Measurements from ENCODE around the gene SAMD11.

The SAMD11 gene

GRCh38 chr1:904310-904950 is 19.3 kb upstream of the SAMD11 start:
- DNase-seq (ENCODE audit: low read depth in 2 of 2), result peak; percentile 78 to 79

GRCh38 chr1:905071-905749 is 18.5 kb upstream of the SAMD11 start:
- DNase-seq (ENCODE audit: low read depth in 2 of 2), result no peak

DNA sequence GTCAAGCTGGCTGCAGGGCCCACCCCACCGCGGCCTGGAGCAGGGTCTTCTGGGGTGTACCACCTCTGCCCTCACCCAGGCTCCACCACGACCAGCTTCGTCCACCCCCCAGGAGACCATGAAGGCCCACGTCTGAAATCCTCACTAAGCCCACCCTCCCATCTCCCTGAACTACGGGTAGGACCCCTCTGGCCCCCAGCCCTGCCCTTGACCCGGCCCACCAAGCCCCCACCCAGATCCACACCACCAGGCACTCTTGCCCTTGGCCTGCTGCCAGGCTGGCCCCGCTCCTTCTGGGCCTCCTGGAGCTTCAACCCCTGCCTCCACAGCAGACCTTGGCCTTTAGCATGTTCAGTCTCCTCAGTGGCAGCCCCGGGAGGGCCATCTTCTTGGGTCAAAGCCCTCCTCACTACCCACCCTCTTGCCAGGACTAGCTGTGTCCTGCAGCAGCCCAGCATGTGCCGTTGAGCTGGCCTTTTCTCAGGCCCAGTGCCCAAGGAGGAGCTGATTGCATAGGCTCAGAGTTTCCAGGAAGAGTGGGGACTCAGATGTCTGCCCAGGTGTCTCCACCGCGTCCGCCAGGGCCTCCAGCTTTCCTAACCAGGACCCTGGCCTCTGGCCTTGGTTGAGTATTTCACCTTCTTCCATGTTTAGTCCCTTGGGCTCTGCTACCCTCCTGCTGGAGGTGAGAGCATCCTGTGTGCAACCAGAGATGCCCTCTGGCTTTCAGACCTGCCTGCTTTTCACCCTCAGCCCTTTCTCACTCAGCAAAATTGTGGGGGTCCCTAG is 17.7 kb upstream of the SAMD11 start:
- no peak for DNase-seq (ENCODE audit: low read depth in 2 of 2)

DNA sequence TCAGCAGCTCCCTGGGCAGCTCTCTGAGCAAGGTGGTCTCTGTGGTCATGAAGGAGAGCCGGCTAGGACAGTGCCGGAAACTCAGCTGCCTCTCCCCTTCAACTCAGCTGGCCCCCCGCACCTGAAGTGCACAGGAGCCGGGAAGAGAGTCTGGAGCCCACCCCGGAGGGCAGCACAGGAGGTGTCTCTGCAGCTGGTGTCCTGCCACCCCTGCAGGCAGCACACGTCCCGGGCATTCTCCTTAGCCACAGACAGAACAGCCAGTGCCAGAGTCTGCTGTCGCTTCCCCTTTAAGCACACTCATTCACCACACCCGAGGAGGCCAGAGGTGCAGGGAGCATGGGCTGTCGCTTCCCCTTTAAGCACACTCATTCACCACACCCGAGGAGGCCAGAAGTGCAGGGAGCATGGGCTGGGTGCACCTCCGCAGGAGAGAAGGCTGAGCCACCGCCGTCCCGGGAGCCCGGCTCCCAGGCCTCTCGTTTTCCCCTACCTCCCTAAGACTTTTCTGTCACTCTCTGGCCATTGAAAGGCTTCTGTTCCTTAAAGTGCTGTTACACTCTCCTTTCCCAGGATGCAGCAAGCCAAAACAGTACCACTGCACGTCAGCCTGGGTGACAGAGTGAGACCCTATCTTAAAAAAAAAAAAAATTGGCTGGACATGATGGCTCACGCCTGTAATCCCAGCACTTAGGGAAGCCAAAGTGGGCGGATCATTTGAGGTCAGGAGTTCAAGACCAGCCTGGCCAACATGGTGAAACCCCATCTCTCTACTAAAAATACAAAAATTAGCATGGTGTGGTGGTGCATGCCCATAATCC is 16.9 kb upstream of the SAMD11 start:
- DNase-seq (ENCODE audit: low read depth in 2 of 2), result no peak

DNA sequence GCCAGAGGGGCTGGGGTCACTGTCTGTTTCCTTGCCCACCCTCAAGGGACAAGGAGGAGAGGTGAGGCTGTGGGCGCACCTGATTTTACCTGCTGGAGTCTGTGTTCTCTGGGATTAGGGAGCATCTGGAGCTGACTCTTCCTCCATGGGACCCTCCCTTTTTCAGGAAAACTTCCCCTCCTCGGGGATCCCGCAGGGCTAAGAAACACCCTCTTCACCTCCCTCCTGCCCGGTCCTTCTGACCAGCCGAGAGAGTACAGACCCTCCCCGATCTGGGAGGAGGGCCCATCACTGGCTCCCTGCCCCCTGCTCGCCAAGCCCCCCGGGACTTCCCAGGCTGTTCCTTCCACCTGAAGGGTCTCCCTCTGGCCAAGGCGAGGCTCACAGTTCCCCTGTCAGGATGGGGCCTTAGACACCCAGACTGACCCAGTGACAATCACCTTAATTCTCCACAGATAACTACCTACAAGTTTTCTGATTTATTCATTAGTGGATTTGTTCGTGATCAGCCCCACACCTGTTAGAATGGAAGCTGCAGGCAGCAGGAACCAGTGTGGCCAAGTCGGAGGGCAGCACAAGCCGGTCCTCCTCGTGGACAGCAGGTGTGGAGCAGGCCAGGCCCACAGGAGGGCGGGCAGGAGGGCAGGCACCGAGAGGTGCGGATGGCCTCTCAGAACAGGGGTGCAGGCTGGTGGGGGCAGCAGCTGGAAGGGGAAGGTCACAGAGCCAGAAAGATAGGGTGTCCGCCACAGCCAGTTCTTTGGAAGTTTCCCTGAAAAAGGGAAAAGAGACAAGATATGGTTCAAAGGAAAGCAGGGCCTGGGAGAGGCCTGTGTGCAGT is 15.9 kb upstream of the SAMD11 start:
- no peak for DNase-seq (ENCODE audit: low read depth in 2 of 2)

DNA sequence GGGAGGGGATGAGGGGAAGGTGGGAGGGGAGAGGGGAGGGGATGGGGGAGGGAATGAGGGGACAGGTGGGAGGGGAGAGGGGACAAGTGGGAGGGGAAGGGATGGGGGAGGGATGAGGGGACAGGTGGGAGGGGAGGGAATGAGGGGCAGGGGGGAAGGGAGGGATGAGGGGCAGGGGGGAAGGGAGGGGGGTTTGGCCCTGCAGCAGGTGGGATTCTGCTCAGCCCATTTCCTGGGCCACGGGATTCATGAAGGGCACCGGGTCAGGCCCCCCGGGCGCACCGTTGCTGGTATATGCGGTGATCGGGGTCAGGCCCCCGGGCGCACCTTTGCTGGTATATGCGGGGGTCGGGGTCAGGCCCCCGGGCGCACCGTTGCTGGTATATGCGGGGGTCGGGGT is 15.1 kb upstream of the SAMD11 start:
- DNase-seq (ENCODE audit: low read depth in 2 of 2), result no peak

DNA sequence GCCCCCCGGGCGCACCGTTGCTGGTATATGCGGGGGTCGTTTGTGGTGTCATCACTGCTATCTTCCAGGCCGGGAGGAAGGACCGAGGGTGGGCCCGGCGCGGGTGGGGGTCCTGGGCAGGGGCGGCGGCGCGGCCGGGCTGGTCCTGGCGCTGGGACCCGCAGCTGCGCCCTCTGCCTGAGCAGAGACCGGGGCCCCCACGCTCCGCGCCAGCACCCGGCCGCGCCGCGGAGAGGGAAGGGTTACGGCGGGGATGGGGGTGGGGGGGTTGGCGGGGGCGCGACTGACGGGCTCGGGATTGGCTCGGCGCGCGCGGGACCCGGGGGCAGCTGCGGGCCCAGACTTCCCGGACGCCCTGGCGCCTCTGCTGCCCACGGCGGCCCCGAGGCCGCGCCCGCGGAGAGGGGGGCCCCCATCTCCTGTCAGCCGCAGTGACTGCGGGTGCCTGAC is 13.8 kb upstream of the SAMD11 start:
- no peak for DNase-seq (ENCODE audit: low read depth in 2 of 2)

DNA sequence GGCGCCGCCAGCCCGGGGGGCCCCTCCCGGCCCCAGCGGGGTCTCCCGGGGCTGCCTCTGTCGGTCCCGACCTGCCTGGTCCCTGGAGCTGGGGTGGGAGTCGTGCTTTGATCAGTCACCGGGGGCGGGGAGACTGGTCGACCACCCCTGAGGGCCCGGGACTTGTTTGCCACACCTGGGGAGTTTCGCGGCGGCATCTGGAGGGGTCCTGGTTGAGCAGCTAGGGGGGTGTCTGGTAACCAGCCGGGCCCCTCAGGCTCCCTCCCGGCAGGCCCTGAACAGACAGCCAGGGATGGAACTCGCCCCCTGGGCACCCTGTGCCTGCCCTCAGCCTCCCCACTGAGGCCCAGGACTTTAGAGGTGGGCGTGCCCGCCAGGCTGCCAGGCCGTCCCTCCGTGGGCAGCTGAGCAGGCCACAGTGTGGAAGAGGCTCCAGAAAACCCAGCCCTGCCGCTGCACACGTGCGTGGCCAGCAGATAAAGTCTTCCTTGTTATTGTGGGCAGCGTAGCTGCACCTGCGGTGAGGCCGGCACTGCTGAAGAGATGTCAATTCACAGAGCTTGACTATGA is 13.3 kb upstream of the SAMD11 start:
- DNase-seq (ENCODE audit: low read depth in 2 of 2), result no peak

- DNase-seq (ENCODE audit: low read depth in 2 of 2), result no peak
Measured at GRCh38 chr1:910881-911721, 12.6 kb upstream of the SAMD11 start.

GRCh38 chr1:911875-912739 is 11.6 kb upstream of the SAMD11 start:
- no peak for DNase-seq (ENCODE audit: low read depth in 2 of 2)

GRCh38 chr1:912740-913301 is 10.9 kb upstream of the SAMD11 start:
- DNase-seq (ENCODE audit: low read depth in 2 of 2), result no peak

DNA sequence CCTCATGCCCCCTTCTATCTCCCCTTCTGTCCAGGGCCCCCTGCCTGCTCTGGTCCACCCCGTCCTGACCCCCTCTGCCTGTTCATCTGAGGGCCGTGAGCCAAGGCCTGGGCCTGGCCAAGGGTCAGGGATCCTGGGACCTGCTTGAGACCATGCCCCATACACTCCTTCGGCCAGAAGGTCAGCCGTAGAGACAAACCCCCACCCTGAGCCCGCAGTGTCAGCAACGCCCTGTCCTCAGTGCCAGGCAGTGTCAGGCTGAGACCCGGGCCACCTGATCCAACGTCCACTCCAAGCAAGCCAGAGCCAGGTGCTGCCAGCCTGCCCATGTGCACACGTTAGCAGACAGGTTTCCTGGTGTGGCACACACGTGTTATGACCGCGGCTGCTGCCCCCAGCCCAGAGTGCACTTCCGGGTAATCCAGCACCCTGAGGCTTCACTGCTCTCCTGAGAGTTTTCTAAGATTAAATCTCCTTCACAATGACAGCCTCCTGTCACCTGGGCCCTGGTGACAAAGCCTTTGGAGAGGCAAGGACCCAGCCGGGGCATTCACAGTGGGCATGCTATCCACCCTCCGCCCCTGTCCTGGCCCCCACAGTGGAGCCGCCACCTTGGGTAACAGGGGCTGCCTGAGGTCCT is 10.1 kb upstream of the SAMD11 start:
- no peak for DNase-seq (ENCODE audit: low read depth in 2 of 2)

GRCh38 chr1:914131-914890 is 9.4 kb upstream of the SAMD11 start:
- no peak for DNase-seq (ENCODE audit: low read depth in 2 of 2)

DNA sequence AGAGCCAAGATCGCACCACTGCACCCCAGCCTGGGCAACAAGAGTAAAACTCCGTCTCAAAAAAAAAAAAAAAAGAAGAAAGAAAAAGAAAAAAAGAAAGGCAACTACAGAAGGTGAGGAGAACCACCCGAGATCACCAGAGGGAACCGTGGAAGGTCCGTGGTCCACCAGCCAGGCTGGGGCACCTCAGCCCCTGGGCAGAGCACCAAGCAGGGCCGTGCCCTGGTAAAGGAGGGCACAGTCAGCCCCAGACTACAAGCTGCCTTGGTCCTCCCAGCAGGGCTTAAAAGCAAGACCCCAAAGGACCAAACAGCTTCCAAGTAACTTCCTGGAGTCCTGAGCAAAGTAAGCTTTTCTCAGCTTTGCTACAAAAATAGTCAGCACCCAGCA is 8.8 kb upstream of the SAMD11 start:
- DNase-seq (ENCODE audit: low read depth in 2 of 2), result no peak

DNA sequence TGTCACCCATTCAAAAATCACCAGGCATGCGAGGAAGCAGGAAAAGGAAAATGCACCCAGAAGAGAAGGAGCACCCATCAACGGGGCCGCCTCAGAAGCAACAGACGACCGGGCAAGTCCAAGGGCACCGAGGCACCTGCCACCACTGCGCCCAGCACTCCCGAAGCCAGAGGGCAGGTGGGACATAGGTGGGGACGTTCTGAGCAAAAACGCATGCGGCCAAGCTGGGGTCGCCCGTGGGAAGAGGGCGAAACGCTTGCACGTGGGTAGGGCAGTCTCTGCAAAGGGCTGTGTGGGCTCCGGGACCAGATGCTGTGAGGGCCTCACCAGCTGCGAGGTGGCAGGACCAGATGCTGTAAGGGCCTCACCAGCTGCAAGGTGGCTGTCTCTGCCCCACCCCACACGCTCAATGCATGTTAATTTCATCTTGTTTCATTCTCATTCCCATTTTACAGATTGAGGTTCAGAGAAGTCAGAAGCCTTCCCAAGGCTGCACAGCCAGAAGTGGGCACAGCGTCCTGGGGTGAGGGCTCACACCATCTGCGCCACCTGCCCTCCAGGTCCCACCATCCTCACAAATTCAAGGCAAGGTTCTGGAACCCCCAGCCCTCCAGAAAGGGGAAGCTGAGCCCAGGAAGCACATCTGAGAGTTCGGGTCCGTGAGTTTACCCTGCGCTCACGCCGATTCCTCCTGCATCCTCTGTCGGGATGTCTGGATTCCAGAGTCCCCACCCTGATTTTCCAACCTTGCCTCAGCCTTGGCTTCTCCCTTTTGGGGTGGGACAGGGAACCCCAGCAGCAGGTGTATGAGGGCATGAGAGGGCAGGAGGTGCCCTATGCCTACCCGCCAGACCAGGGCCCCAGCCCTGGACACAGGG is 8.2 kb upstream of the SAMD11 start:
- DNase-seq (ENCODE audit: low read depth in 2 of 2), result no peak
